K562 (cell line): ENCODE results near the gene CHMP1A. TPM values are rescaled to one million over a fixed set of nuclear protein-coding genes. Genes with fewer than 3 reads are reported as not detected.

ENCODE experiments used
- MGA ChIP-seq: fragments of 450-650 bp; IDR thresholded peaks from 2 replicates; pipeline ENCODE4 v1.6.1; 2016; ENCODE audit warnings: mild to moderate bottlenecking, moderate library complexity
- ZBTB40 ChIP-seq, 2 experiments: fragments of 450-650 bp in 1 of 2; sonication (generic) in 1 of 2; formaldehyde crosslinking in 1 of 2; IDR thresholded peaks; 2 replicates each; pipeline versions ENCODE4 v1.7.1 to v1.9.0; 2016 to 2022; ENCODE audit warnings: inconsistent platforms in 1 of 2, mild to moderate bottlenecking in 1 of 2, missing genetic modification reagents in 1 of 2
- polyA plus RNA-seq, 8 experiments: library from polyadenylated mRNA; depleted of rRNA in 4 of 8; stranded (reverse) in 5 of 8; unstranded in 3 of 8; fragments of >200 nt; fragmentation: Nextera tagmentation in 2 of 8; fragmentation: Illumina TruSeq in 1 of 8; extraction: Ambion mirVana in 2 of 8; extraction: Trizol in 1 of 8; gene quantifications; 2 replicates each; pipeline versions ENCODE4 v1.2.1 to v1.2.3, GENCODE V29; 2011 to 2014; ENCODE audit warnings: inconsistent platforms in 1 of 8, missing spikeins in 1 of 8
- total RNA-seq, 7 experiments: library from RNA; depleted of rRNA in 6 of 7; stranded (reverse); fragments of >200 nt in 6 of 7; fragmentation: Illumina TruSeq in 2 of 7; extraction: Trizol in 2 of 7; gene quantifications; 2 replicates each; pipeline versions ENCODE4 v1.2.1 to v1.2.3, GENCODE V29; 2011 to 2021; ENCODE audit warnings: low replicate concordance in 1 of 7

The CHMP1A gene
- total and polyA plus RNA-seq, 9 of the 15 experiments (the other 6 are each of a cell fraction or from before 2014, with no cell fraction given), result 0.83 to 79.9 (median 45.2) TPM

DNA sequence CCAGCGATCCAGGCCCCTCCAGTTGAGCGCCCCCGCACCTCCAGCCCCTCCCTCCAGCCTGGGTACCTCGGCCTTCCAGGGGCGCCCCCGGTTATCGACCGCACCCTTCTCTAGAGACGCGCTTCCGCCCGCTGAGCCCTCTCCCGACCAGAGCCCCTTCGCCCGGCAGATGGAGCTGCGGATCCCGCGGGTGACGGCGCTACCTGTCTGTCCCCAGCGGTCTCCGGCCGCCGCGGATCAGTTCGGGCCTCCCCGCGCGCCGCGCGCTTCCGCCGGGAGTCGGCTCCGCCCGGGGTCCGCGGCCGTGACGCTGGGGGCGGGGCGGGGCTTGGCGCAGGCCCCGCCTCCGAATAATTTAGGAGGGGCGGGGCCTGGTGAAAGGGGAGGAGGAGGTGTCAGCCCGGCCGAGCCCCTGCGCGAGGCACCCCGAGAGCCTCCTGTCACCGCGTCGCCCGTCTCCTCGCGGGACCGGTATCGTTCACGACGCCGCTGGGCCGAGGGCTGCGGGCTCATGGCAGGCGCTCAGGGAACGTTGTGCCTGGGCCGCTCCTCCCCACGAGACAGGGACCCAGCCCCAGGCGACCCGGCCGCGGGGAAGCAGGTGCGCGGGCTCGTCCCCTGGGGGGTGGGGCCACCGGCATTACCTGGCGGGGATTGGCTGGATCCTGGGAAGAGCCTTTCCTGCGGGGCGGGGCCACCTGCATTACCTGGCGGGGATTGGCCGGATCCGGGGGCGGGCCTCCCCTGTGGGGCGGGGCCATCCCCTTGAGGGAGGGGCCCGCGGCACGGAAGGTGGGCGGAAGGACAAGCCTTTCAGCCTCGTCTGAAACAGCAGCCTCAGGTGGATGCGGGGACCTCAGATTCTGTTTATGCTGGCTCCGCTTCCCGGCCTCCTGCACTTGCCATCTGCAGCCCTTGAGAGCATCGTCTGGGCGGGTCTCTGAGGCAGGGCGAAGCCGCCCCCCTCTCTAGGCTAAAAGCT, 44.2 kb upstream of the CHMP1A start, which contains the start of gene SPATA2L (continued):
- peak; percentile 53; the same call in 1 of the 2 replicates for TF ChIP-seq ZBTB40 (IDR thresholded peaks at IDR 0.05)
- no peak for TF ChIP-seq ZBTB40 (CRISPR knock-in tag; IDR thresholded peaks at IDR 0.05)
- TF ChIP-seq MGA, result peak; percentile 83
